HCT116 (cell line): ENCODE data around the gene ANKRD44. TPM values are rescaled to one million over a fixed set of nuclear protein-coding genes. Genes with fewer than 3 reads are reported as not detected.
"Not testable (repeated sequence)": the region's sequence is repeated elsewhere in the genome, so short reads cannot be mapped to it uniquely, and the experiment has no call there.

Source experiments
- ATAC-seq: fragments of 200-7000 bp; cut with Tn5 transposase; 2 replicates; pipeline ENCODE4 v1.9.1; 2020; ENCODE audit warnings: mild to moderate bottlenecking, moderate library complexity
- BruUV-seq: library from RNA; stranded (reverse); fragments of 400-500 nt; replicated peaks from 2 replicates; lab custom pipeline; 2021; lab: Mats Ljungman, UMichigan
- CTCF ChIA-PET: fragments of 300-600 bp; sonication (Branson Sonifier 250); formaldehyde crosslinking; loops from one replicate; lab custom pipeline; 2021; ENCODE audit warnings: antibody characterized with exemption; lab: Charles Lee
- POLR2A ChIA-PET: fragments of 300-600, 350-600 bp; sonication (Branson Sonifier 250); formaldehyde crosslinking; loops from one replicate; lab custom pipeline; 2021; ENCODE audit warnings: antibody characterized with exemption; lab: Charles Lee
- RAD21 ChIA-PET, 2 experiments: fragments of 300-600 bp; sonication (Branson Sonifier 250); formaldehyde crosslinking; loops; one replicate each; lab custom pipeline; 2023; ENCODE audit warnings: low total read pairs in 2 of 2; ENCODE audit not compliant: uncharacterized antibody in 2 of 2, unreplicated experiment in 2 of 2, low non-redundant PET in 1 of 2; lab: Charles Lee
- DNase-seq: peaks from one replicate; pipeline ENCODE4 v3.0.0-alpha.2; 2010; ENCODE audit warnings: low read depth, low spot score
- H2AFZ ChIP-seq: fragments of 200-600 bp; shearing (Covaris generic), sonication (generic); 2 replicates; pipeline ENCODE4 v1.6.1; 2017; ENCODE audit warnings: low read depth, mixed run types, mixed read lengths, antibody characterized with exemption, low read length; ENCODE audit not compliant: poor library complexity, severe bottlenecking
- H3K27ac ChIP-seq: 2 replicates; pipeline ENCODE4 v1.5.1; 2012; ENCODE audit warnings: low read depth, low read length
- H3K27me3 ChIP-seq: fragments of 200-600 bp; sonication (generic); 2 replicates; pipeline ENCODE4 v1.6.1; 2016; ENCODE audit warnings: mixed run types, low read length, mixed read lengths; ENCODE audit not compliant: insufficient read depth
- H3K36me3 ChIP-seq, 2 experiments: fragments of 200-500 bp in 1 of 2; fragments of 200-600 bp in 1 of 2; sonication (Bioruptor generic) in 1 of 2; sonication (generic) in 1 of 2; 2 replicates each; pipeline versions ENCODE4 v1.5.1 to v1.6.1; 2014 to 2016; ENCODE audit warnings: low read length in 2 of 2, inconsistent platforms in 1 of 2, mixed read lengths in 1 of 2, mixed run types in 1 of 2; ENCODE audit not compliant: insufficient read depth in 2 of 2, control insufficient read depth in 1 of 2
- H3K4me1 ChIP-seq, 2 experiments: fragments of 200-600 bp in 1 of 2; sonication (generic) in 1 of 2; 2 replicates each; pipeline versions ENCODE4 v1.5.1 to v1.6.1; 2012 to 2017; ENCODE audit warnings: low read length in 2 of 2, inconsistent platforms in 1 of 2, mild to moderate bottlenecking in 1 of 2, mixed read lengths in 1 of 2, mixed run types in 1 of 2, moderate library complexity in 1 of 2; ENCODE audit not compliant: insufficient read depth in 2 of 2, control insufficient read depth in 1 of 2
- H3K4me2 ChIP-seq: fragments of 200-600 bp; sonication (generic); 2 replicates; pipeline ENCODE4 v1.6.1; 2017; ENCODE audit warnings: mixed run types, low read length, mixed read lengths
- H3K4me3 ChIP-seq, 2 experiments: fragments of 200-600 bp in 1 of 2; sonication (generic) in 1 of 2; replicated peaks in 1 of 2; 2 replicates each; pipeline ENCODE4 v1.5.1; 2011 to 2016; ENCODE audit warnings: low read length in 2 of 2, control low read depth in 1 of 2, low read depth in 1 of 2, mild to moderate bottlenecking in 1 of 2, mixed read lengths in 1 of 2, mixed run types in 1 of 2
- H3K79me2 ChIP-seq: fragments of 200-600 bp; sonication (generic); 2 replicates; pipeline ENCODE4 v1.6.1; 2017; ENCODE audit warnings: mild to moderate bottlenecking, mixed run types, low read length, moderate library complexity, mixed read lengths; ENCODE audit not compliant: insufficient read depth
- H3K9ac ChIP-seq: fragments of 200-600 bp; sonication (generic); 2 replicates; pipeline ENCODE4 v1.6.1; 2016; ENCODE audit warnings: low read length, mixed read lengths
- H3K9me2 ChIP-seq: fragments of 200-600 bp; sonication (generic), shearing (Covaris generic); 2 replicates; pipeline ENCODE4 v1.6.1; 2017; ENCODE audit warnings: mixed run types, mild to moderate bottlenecking, moderate library complexity; ENCODE audit not compliant: insufficient read depth
- H3K9me3 ChIP-seq, 2 experiments: fragments of 200-500 bp in 1 of 2; fragments of 200-600 bp in 1 of 2; sonication (Bioruptor generic) in 1 of 2; sonication (generic) in 1 of 2; 2 replicates each; pipeline ENCODE4 v1.6.1; 2014 to 2017; ENCODE audit warnings: low read length in 2 of 2, mixed read lengths in 2 of 2, inconsistent platforms in 1 of 2, low read depth in 1 of 2, mild to moderate bottlenecking in 1 of 2, mixed run types in 1 of 2, moderate library complexity in 1 of 2; ENCODE audit not compliant: control insufficient read depth in 1 of 2, insufficient read depth in 1 of 2
- H4K20me1 ChIP-seq: fragments of 200-600 bp; sonication (generic), shearing (Covaris generic); 2 replicates; pipeline ENCODE4 v1.6.1; 2017; ENCODE audit warnings: mixed run types, mild to moderate bottlenecking, moderate library complexity; ENCODE audit not compliant: insufficient read depth
- CEBPB ChIP-seq: IDR thresholded peaks from 2 replicates; pipeline ENCODE4 v1.6.1; 2012; ENCODE audit warnings: low read depth
- EZH2 ChIP-seq: fragments of 200-600 bp; sonication (generic); IDR thresholded peaks from 2 replicates; pipeline ENCODE4 v1.6.1; 2017; ENCODE audit warnings: antibody characterized with exemption, mixed run types
- POLR2A ChIP-seq: IDR thresholded peaks from 2 replicates; pipeline ENCODE4 v1.7.0; 2011; ENCODE audit warnings: borderline replicate concordance; ENCODE audit not compliant: insufficient read depth, insufficient read length; ENCODE audit errors: extremely low read depth
- POLR2AphosphoS5 ChIP-seq: IDR thresholded peaks from 2 replicates; pipeline ENCODE4 v1.6.1; 2011; ENCODE audit warnings: mild to moderate bottlenecking, low read depth, low read length, moderate library complexity
- REST ChIP-seq: IDR thresholded peaks from 2 replicates; pipeline ENCODE4 v1.6.1; 2012; ENCODE audit warnings: low read depth
- YY1 ChIP-seq: IDR thresholded peaks from 2 replicates; pipeline ENCODE4 v1.6.1; 2011; ENCODE audit warnings: low read length, low read depth, moderate library complexity, mild to moderate bottlenecking; ENCODE audit not compliant: insufficient replicate concordance; ENCODE audit errors: extremely low read depth
- ZFX ChIP-seq: fragments of 450-650 bp; IDR thresholded peaks from 2 replicates; pipeline ENCODE4 v1.6.1; 2017
- intact Hi-C: fragments of 100-400 bp; cut with micrococcal nuclease; formaldehyde crosslinking; loops from 2 replicates; pipeline ENCODE4 v1.10.0; 2022
- total RNA-seq: library from RNA; stranded (reverse); gene quantifications from one replicate; pipeline ENCODE4 v1.2.1, GENCODE V29; 2021; ENCODE audit not compliant: unreplicated experiment
- TF ChIP-seq, protein P1 (sequence below): IDR thresholded peaks from 2 replicates; pipeline ENCODE4 v1.6.1; 2012
- TF ChIP-seq, protein P2 (sequence below): IDR thresholded peaks from 2 replicates; pipeline ENCODE4 v1.6.1; 2011; ENCODE audit warnings: mild to moderate bottlenecking, low read length, moderate library complexity; ENCODE audit not compliant: insufficient replicate concordance; ENCODE audit errors: extremely low read depth

ANKRD44 gene
- total RNA-seq, 1 experiment from 2014 or later, result 2.7 TPM

DNA sequence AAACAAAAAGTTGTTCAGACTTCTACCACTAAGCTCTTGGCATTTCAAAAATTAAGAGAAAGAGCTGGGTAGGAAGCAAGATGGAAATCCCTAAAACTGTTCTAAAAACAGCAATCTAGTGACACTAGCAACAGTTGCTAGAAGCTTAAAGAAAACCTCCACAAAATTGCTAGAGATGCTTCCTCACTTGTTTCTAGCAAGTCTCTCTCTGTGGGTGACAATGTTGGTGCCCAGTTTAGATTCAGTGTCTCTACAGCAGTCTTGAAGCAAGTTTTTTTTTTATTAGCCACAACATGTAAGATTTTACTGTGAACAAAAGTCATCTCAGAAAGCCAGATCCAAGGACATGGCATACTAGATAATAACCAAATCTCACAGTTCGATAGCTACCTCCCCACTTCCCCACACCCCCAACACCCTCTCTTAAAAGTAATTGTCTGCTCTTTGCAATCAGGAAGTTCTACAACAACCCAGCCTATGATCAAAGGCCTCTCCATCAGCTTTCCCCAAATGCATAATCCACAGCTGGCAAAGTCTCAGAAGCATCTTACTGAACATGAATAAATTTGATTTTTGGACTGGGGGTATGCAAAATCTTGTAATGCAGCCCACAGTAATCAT lies 70.0 kb downstream of the ANKRD44 start:
- no TSS peak for BruUV-seq
- Histone ChIP-seq H3K9me2 (no peaks in the 10 kb centered on the region), H3K79me2 (no peaks in the 10 kb centered on the region)
- no peak for TF ChIP-seq REST
- TF ChIP-seq, protein P1, sequence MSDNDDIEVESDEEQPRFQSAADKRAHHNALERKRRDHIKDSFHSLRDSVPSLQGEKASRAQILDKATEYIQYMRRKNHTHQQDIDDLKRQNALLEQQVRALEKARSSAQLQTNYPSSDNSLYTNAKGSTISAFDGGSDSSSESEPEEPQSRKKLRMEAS, result no peak
- TF ChIP-seq CEBPB, result no peak
- no peak for TF ChIP-seq YY1
- no peak for TF ChIP-seq ZFX
- no peak for TF ChIP-seq POLR2AphosphoS5
- TF ChIP-seq POLR2A, result no peak
- TF ChIP-seq, protein P2, sequence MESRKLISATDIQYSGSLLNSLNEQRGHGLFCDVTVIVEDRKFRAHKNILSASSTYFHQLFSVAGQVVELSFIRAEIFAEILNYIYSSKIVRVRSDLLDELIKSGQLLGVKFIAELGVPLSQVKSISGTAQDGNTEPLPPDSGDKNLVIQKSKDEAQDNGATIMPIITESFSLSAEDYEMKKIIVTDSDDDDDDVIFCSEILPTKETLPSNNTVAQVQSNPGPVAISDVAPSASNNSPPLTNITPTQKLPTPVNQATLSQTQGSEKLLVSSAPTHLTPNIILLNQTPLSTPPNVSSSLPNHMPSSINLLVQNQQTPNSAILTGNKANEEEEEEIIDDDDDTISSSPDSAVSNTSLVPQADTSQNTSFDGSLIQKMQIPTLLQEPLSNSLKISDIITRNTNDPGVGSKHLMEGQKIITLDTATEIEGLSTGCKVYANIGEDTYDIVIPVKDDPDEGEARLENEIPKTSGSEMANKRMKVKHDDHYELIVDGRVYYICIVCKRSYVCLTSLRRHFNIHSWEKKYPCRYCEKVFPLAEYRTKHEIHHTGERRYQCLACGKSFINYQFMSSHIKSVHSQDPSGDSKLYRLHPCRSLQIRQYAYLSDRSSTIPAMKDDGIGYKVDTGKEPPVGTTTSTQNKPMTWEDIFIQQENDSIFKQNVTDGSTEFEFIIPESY, result no peak
- TF ChIP-seq EZH2, result no peak
- TF ChIP-seq, all 23 proteins: peak for 0
- Histone ChIP-seq H3K27ac (no peak overlapping the region), H2AFZ (no peak overlapping the region), H4K20me1 (no peaks in the 10 kb centered on the region), H3K27me3 (no peaks in the 10 kb centered on the region), H3K36me3 (no peaks in the 10 kb centered on the region), H3K4me2 (no peak overlapping the region), H3K4me3 (no peak overlapping the region), H3K4me1 (no peaks in the 10 kb centered on the region), H3K9me3 (no peaks in the 10 kb centered on the region), H3K9ac (no peak overlapping the region)
- DNase-seq (no peak), ATAC-seq (no peak)
- intact Hi-C loops, result no loop called here
- ChIA-PET RAD21 (no interaction called here), CTCF (interaction anchor here (0.6 kb wide), 1 partner anchor 12 kb away, joined by 3 read pairs; no protein-coding TSS in a partner anchor), POLR2A (no interaction called here)

- H3K36me3 ChIP-seq, ATAC-seq, H3K4me2 ChIP-seq, H3K79me2 ChIP-seq, RAD21 ChIA-PET, BruUV-seq, H4K20me1 ChIP-seq, H3K27ac ChIP-seq, H3K9me3 ChIP-seq, intact Hi-C loops, H3K27me3 ChIP-seq, H3K4me1 ChIP-seq, DNase-seq, POLR2A ChIA-PET, H3K4me3 ChIP-seq, H2AFZ ChIP-seq, H3K9ac ChIP-seq, H3K9me2 ChIP-seq: not testable (repeated sequence)
- CTCF ChIA-PET, result interaction anchor here (0.6 kb wide), 1 partner anchor 11 kb away, joined by 3 read pairs; no protein-coding TSS in a partner anchor
These were observed 70.6 kb downstream of the ANKRD44 start for GRCh38 chr2:197240018-197240417.
